ENCODE results near the gene RNF220.

The RNF220 gene

GRCh38 chr1:44641126-44642102 lies 236.4 kb downstream of the RNF220 start:
- no peak for DNase-seq

- DNase-seq = no peak
These were observed 237.2 kb downstream of the RNF220 start for GRCh38 chr1:44642255-44642654.

GRCh38 chr1:44642925-44643324 lies 237.9 kb downstream of the RNF220 start:
- no peak for DNase-seq

- DNase-seq = no peak
These were observed 238.8 kb downstream of the RNF220 start for GRCh38 chr1:44643721-44644334.

- no peak for DNase-seq
These were observed 239.8 kb downstream of the RNF220 start for GRCh38 chr1:44644806-44645205.

GRCh38 chr1:44645476-44646244 lies 240.6 kb downstream of the RNF220 start:
- no peak for DNase-seq

GRCh38 chr1:44646261-44647110 lies 241.4 kb downstream of the RNF220 start:
- no peak for DNase-seq

- no peak for DNase-seq
These were observed 242.8 kb downstream of the RNF220 start for GRCh38 chr1:44647896-44648295.

- DNase-seq = no peak
These were observed 243.6 kb downstream of the RNF220 start for GRCh38 chr1:44648529-44649250.

- DNase-seq = no peak
These were observed 244.7 kb downstream of the RNF220 start for GRCh38 chr1:44649788-44650158.

GRCh38 chr1:44650159-44650831 lies 245.2 kb downstream of the RNF220 start:
- no peak for DNase-seq

- DNase-seq = no peak
These were observed 246.0 kb downstream of the RNF220 start for GRCh38 chr1:44651069-44651468.

- peak; percentile 36 to 64 (median 58) for DNase-seq
These were observed 247.5 kb downstream of the RNF220 start for GRCh38 chr1:44652445-44653106.

GRCh38 chr1:44653107-44653964 lies 248.3 kb downstream of the RNF220 start:
- DNase-seq = no peak

GRCh38 chr1:44654621-44655187 lies 249.6 kb downstream of the RNF220 start:
- DNase-seq = no peak

GRCh38 chr1:44655609-44656008 lies 250.6 kb downstream of the RNF220 start:
- DNase-seq = no peak

GRCh38 chr1:44659566-44659965 lies 254.5 kb downstream of the RNF220 start:
- DNase-seq = no peak

GRCh38 chr1:44660176-44660575 lies 255.1 kb downstream of the RNF220 start:
- DNase-seq = no peak
